Retinal pigment epithelial cell (primary cell): ENCODE results near the gene PACS1.
"Not testable (repeated sequence)": the region's sequence is repeated elsewhere in the genome, so short reads cannot be mapped to it uniquely, and the experiment has no call there.

ENCODE experiments used
- DNase-seq: peaks from one replicate; pipeline ENCODE4 v3.0.0-alpha.2; 2010; ENCODE audit warnings: low read depth
- H3K4me3 ChIP-seq: 2 replicates; pipeline ENCODE4 v1.5.1; 2011; ENCODE audit warnings: mild to moderate bottlenecking, low read length, control low read depth, moderate library complexity
- TF ChIP-seq, protein P1 (sequence below): conservative IDR thresholded peaks from 2 replicates; pipeline ENCODE4 v1.5.1; 2011; ENCODE audit warnings: low read depth, low read length, control low read depth, inconsistent platforms

Gene PACS1

GRCh38 chr11:66077927-66078326 is 7.9 kb downstream of the PACS1 start:
- TF ChIP-seq, protein P1, sequence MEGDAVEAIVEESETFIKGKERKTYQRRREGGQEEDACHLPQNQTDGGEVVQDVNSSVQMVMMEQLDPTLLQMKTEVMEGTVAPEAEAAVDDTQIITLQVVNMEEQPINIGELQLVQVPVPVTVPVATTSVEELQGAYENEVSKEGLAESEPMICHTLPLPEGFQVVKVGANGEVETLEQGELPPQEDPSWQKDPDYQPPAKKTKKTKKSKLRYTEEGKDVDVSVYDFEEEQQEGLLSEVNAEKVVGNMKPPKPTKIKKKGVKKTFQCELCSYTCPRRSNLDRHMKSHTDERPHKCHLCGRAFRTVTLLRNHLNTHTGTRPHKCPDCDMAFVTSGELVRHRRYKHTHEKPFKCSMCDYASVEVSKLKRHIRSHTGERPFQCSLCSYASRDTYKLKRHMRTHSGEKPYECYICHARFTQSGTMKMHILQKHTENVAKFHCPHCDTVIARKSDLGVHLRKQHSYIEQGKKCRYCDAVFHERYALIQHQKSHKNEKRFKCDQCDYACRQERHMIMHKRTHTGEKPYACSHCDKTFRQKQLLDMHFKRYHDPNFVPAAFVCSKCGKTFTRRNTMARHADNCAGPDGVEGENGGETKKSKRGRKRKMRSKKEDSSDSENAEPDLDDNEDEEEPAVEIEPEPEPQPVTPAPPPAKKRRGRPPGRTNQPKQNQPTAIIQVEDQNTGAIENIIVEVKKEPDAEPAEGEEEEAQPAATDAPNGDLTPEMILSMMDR: no peak
- no peak for DNase-seq
- H3K4me3 ChIP-seq: no peak overlapping the region

DNA sequence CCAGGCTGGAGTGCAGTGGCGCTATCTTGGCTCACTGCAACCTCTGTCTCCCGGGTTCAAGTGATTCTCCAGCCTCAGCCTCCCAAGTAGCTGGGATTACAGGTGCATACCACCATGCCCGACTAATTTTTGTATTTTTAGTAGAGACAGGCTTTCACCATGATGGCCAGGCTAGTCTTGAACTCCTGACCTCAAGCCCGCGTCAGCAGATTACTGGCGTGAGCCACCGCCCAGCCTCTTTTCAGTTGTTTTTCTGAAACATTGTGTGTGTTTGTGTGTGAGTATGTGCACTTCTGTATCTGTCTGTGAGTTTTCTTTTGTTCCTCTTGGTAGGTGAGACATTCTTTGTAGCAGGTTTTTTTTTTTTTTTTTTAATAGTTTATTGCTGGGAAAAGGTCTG is 8.9 kb downstream of the PACS1 start:
- DNase-seq, H3K4me3 ChIP-seq: not testable (repeated sequence)

DNA sequence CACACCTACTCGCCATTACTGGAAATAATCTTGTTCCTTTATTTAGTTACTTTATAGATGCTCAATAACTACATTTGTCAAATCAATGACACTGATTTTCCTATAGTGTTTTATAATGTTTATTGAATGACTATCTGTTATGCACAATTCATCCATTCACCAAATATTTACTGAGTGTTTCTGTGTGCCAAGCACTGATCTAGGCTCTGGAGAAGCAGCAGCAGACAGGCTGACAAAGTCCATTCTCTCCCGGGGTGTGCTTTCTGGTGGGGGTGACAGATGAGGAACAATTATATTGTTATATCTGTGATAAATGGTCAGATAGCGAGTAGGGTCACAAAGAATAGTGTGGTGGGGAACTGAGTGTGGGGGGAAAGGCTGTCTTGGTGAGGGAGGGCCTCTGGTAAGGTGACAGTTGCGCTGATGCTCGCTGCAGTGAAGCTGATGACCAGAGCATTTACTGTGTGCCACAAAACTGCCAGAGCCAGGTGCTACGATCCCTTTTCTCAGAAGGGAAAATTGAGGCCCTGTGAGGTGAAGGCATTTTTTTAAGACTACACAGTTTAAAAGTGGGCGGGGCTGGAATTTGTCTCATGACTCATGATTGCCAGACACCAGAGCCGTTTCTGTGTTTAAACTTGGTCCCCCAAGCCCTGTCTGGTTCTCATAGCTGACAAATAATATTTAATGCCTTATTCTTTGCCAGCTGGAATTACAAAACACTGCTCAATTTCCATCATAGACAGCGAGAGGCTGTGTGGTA is 10.2 kb downstream of the PACS1 start:
- no peak for DNase-seq
- TF ChIP-seq, protein P1: no peak
- H3K4me3 ChIP-seq: no peak overlapping the region

- no peak overlapping the region for H3K4me3 ChIP-seq
- TF ChIP-seq, protein P1: no peak
- no peak for DNase-seq
These were observed 11.4 kb downstream of the PACS1 start for GRCh38 chr11:66081505-66081904.

DNA sequence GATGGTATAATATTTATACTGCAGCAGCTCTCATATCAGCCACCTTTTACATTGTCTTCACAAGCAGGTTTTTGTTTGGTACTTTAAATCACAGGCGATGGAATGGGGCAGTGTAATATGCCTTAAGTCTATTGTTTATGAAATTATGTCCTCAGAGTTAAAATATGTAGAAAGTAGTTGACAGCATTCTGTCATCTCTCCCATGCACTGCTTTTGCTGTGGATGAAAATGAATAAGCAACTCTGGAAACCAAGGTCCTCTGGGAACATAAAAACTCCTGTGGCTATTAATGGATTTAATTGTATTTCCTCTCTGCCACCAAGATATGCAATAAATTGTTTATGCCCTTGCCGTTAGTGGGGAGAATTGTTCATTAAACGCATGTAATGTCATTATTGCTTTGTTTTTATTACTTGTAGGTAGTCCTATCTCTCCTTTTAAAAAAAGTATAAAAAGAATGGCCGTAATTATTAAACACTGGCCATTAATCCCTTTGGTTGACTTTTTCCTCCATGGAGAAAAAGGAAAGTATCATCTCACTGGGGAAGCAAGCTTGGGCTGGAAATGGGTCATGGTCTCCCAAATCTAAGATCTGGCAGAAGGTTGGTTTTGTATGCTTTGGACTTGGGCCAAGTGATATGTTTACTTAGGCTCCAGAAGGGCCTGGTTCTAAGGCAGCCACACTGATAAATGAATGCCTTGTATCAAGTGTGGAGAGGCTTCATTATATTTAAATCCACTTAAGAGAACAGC is 13.1 kb downstream of the PACS1 start:
- DNase-seq: no peak
- no peak overlapping the region for H3K4me3 ChIP-seq
- TF ChIP-seq, protein P1: no peak

- DNase-seq: no peak
- TF ChIP-seq, protein P1: no peak
- no peak overlapping the region for H3K4me3 ChIP-seq
These were observed 13.7 kb downstream of the PACS1 start for GRCh38 chr11:66083767-66084166.

DNA sequence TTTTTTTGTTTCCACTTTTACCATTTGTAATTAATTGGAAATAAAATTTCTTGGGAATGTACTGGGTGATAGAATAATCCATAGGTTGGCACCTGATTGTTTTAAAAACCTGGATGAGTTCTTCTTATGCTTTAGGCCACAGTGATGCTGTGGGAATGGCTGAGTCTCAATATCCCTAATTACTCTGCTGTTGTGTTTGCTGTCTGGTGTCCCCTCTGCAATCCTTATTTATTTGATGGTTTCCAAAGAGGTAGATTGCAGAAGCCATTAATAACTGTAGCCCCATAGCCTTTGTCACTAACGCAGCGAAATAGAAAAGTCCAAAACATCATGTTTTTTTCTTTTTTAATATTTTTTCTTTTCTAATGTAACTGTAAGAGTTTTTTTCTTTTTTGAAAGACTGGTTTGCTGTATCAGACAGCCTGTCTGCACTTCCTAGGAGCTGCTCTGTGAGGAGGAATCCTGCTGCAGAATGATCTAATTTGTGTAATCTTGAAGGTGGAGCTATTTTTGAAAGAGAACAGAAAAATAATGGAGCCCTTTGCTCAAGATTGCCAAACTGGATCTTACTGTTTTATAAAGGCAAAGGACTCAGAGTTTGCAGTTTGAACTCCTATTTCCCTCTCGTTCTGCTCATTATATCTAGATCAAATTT is 14.9 kb downstream of the PACS1 start:
- TF ChIP-seq, protein P1: no peak
- DNase-seq: no peak
- H3K4me3 ChIP-seq: no peak overlapping the region
